Left ventricle myocardium inferior (tissue), 1 donor: Measurements from ENCODE around the gene INSIG2. TPM values are rescaled to one million over a fixed set of nuclear protein-coding genes. Genes with fewer than 3 reads are reported as not detected.

Experiments
- DNase-seq: peaks from one replicate; pipeline ENCODE4 v3.0.0-alpha.2; 2020
- H3K27ac ChIP-seq: fragments of 200-600 bp; replicated peaks from 2 replicates; pipeline ENCODE4 v1.8.0; 2021
- H3K27me3 ChIP-seq: fragments of 200-600 bp; 2 replicates; pipeline ENCODE4 v1.8.0; 2021; ENCODE audit warnings: low read depth
- H3K36me3 ChIP-seq: fragments of 200-600 bp; 2 replicates; pipeline ENCODE4 v1.8.0; 2021
- H3K4me1 ChIP-seq: fragments of 200-600 bp; 2 replicates; pipeline ENCODE4 v1.8.0; 2021
- H3K4me3 ChIP-seq: fragments of 200-600 bp; 2 replicates; pipeline ENCODE4 v1.8.0; 2021; ENCODE audit warnings: mild to moderate bottlenecking, moderate library complexity
- H3K9me3 ChIP-seq: fragments of 200-600 bp; replicated peaks from 2 replicates; pipeline ENCODE4 v1.8.0; 2021
- intact Hi-C: fragments of 100-400 bp; cut with micrococcal nuclease; formaldehyde crosslinking; loops from one replicate; pipeline ENCODE4 v1.11.0; 2022
- total RNA-seq: library from RNA; stranded (reverse); fragmentation: NEBNext Ultra II Directional; extraction: Animal tissue kit (Norgen Biotek cat#: 25700); gene quantifications from one replicate; pipeline ENCODE4 v1.2.1, GENCODE V29; 2021
- TF ChIP-seq, protein P1 (sequence below): fragments of 200-600 bp; IDR thresholded peaks from 2 replicates; pipeline ENCODE4 v1.8.0; 2021; ENCODE audit warnings: antibody characterized with exemption, mild to moderate bottlenecking, borderline replicate concordance
- donor health status: DM: no; HTN: yes; CAD: no; lungs with severe emphysema.

The INSIG2 gene
- total RNA-seq, 1 donor from 2014 or later, result 15.9 TPM

DNA sequence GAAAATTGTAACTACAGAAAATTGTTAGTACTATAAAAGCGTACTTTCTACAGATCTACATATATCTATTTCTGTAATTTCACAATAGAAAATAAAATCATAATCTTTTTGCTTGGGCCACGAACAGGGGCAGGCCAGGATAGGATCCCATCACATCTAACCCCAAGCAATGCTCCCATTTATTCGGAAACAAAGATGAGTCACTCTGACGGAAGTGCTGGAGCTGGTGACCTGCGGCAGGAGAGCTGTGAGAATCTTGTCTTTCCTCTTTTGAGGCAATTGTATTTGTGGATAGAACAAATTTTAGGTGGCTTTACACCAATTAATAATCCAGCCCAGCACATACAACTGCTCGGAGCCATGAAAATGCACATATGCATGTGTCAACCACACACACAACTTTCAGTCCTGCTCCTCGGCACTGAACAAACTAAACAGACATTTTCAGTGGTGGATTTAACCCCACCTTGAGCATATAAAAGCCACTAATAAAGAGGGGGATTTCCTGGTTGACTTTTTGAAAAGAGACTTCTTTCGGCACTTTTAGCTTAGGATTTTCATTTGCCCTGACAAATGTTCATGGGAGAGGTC, 22.3 kb upstream of the INSIG2 start:
- Histone ChIP-seq H3K27me3 (peaks cover 60% of the 10 kb centered on the region), H3K4me3 (no peak overlapping the region), H3K27ac (no peak overlapping the region), H3K4me1 (no peaks in the 10 kb centered on the region), H3K36me3 (no peaks in the 10 kb centered on the region), H3K9me3 (no peaks in the 10 kb centered on the region)
- DNase-seq, result no peak
- intact Hi-C loops, result no loop called here
- TF ChIP-seq, protein P1, sequence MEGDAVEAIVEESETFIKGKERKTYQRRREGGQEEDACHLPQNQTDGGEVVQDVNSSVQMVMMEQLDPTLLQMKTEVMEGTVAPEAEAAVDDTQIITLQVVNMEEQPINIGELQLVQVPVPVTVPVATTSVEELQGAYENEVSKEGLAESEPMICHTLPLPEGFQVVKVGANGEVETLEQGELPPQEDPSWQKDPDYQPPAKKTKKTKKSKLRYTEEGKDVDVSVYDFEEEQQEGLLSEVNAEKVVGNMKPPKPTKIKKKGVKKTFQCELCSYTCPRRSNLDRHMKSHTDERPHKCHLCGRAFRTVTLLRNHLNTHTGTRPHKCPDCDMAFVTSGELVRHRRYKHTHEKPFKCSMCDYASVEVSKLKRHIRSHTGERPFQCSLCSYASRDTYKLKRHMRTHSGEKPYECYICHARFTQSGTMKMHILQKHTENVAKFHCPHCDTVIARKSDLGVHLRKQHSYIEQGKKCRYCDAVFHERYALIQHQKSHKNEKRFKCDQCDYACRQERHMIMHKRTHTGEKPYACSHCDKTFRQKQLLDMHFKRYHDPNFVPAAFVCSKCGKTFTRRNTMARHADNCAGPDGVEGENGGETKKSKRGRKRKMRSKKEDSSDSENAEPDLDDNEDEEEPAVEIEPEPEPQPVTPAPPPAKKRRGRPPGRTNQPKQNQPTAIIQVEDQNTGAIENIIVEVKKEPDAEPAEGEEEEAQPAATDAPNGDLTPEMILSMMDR, result no peak

DNA sequence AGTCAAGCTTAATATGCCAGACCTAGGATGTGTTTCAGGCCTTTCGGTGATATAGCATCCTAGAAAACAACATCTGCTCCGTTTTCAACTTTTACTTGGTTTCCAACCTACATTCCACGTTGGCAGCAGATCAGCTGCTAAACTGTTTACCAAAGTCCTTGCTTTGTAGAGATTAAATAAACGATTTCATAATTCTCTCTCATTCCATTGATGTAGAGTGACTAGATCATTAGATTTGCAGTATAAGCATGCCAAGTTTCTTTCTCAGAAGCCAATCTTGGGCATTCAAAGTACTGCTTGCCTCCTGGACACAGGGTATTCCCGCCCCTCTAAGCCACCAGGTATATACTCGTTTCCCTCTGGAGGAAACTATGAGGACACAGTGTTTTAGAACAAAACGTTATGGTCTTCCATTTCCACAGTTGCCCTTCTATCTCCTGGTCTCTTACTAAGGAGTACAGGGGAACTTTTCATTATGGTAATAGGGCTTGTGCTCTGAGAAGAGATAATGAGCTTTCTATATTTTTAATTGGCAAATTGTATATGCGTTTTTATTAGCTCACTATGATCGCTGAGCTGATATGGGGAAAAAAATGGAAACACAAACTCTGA, 10.5 kb upstream of the INSIG2 start:
- Histone ChIP-seq H3K27ac (no peak overlapping the region), H3K4me1 (no peaks in the 10 kb centered on the region), H3K4me3 (no peak overlapping the region), H3K36me3 (no peaks in the 10 kb centered on the region), H3K27me3 (peaks cover 7% of the 10 kb centered on the region), H3K9me3 (no peaks in the 10 kb centered on the region)
- no peak for DNase-seq
- TF ChIP-seq, protein P1, result no peak
- intact Hi-C loops, result no loop called here

DNA sequence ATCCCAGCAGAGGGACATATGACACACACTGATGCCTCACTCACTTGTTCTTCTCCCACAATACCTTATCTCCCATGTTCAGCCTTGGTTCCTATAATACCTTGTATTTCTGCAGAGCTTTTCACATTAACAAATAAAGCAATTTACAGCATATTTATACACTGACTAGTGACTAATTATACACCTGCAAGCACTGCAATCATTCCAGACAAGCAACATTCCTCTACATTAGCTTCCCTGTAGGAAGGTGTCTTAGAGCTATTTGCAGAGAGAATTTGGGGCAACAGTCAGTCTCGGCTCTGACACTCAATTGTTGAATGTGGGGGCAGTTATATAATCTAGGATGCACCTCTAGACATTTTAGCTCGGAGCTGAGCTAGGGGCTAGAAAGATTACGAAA, 9.5 kb upstream of the INSIG2 start:
- no peak overlapping the region for H3K4me3 ChIP-seq
- DNase-seq, result no peak
- no peak overlapping the region for H3K27ac ChIP-seq
- peaks cover 7% of the 10 kb centered on the region for H3K27me3 ChIP-seq
- TF ChIP-seq, protein P1, result no peak
- no peaks in the 10 kb centered on the region for H3K9me3 ChIP-seq
- no peaks in the 10 kb centered on the region for H3K4me1 ChIP-seq
- H3K36me3 ChIP-seq, result no peaks in the 10 kb centered on the region
- intact Hi-C loops, result no loop called here

DNA sequence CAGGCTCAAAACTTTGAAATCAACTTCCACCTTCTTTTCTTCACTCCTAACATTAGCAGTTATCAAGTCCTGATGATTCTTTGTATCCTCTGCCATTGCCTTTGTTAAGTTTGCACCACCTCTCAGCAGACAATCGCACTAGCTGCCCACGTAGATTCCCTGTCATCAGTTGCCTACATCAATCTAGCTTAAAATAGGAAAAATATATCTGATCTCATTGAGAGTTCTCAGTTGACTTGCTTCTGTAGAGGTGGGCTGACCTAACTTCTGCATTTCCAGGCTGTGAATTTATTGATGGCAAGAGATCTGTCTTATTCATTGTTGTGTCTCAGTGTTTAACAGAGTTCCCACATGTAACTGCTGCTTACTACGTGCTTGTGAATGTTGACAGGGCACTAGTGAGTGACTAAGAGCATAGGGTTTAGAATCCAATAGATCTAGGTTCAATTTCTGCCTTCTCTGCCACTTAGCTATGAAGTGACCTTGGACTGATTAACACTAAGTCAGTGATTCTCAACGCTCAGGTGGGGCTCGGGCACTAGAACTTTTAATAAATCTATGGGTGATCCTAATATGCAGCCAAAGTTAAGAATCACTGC, 3.7 kb upstream of the INSIG2 start:
- Histone ChIP-seq H3K9me3 (no peaks in the 10 kb centered on the region), H3K27ac (no peak overlapping the region), H3K4me3 (no peak overlapping the region), H3K4me1 (peaks cover 22% of the 10 kb centered on the region), H3K36me3 (no peaks in the 10 kb centered on the region), H3K27me3 (peaks cover 7% of the 10 kb centered on the region)
- intact Hi-C loops, result no loop called here
- DNase-seq, result no peak
- TF ChIP-seq, protein P1, result no peak

DNA sequence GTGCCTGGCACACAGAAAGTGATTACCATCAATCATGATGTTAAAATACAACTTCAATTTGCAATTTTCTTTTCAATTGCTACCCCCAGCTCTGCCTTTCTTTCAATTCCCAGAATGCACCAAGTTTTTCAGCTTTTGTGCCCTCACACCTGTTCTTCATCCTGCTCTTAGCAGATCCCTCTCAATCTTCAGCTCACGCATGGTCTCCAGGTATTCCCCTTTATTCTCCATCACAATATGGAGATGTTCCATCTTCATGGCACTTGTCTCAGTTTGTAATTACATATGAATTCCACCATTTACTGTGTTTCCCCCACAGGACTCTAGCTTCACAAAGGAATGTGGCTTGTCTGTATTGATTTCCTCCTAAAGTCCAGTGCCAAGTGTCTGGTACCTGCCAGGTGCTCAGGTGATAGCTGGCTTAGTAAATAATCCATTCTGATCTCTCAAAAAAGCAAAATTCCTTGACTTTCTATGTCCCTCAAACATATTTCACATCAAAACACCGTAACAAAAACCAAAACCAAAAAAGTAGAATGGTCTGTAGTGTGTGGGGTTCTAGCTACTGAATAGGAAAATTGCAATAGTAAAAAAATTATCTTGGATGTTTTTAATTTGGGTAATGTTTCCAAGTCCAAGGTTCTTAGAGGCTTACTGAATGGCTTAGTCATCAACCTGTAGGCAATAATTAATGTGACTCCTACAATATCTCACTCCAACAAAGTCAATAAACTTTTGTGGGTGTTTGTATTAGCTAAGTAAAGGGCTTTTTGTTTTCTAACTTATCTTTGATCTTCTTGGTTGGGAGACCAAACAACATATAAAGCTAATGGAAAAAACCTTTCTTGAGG, 2.9 kb upstream of the INSIG2 start:
- no peak for DNase-seq
- H3K4me3 ChIP-seq, result no peak overlapping the region
- peaks cover 7% of the 10 kb centered on the region for H3K27me3 ChIP-seq
- intact Hi-C loops, result no loop called here
- TF ChIP-seq, protein P1, result no peak
- no peaks in the 10 kb centered on the region for H3K9me3 ChIP-seq
- no peaks in the 10 kb centered on the region for H3K36me3 ChIP-seq
- no peak overlapping the region for H3K27ac ChIP-seq
- peaks cover 30% of the 10 kb centered on the region for H3K4me1 ChIP-seq
